ENCODE results near the gene RTN4. TPM values are rescaled to one million over a fixed set of nuclear protein-coding genes. Genes with fewer than 3 reads are reported as not detected.

Gene RTN4
- total RNA-seq, 1 donor from 2014 or later = 414 TPM

- H3K36me3 ChIP-seq (ENCODE audit: control insufficient read depth in 3 of 3, insufficient read depth in 3 of 3, low read length in 3 of 3) = no peaks in the 10 kb centered on the region
- peak overlapping the region in 2 of 3 donors; percentile 31 to 40 for H3K4me3 ChIP-seq (ENCODE audit: low read length in 3 of 3)
- no peaks in the 10 kb centered on the region for H3K9me3 ChIP-seq (ENCODE audit: control insufficient read depth in 3 of 3, low read length in 3 of 3)
- H3K27ac ChIP-seq (ENCODE audit: low read depth, low read length) = peak overlapping the region; percentile 85
- peaks cover 6 to 31% (median 7%) of the 10 kb centered on the region in 3 donors for H3K4me1 ChIP-seq (ENCODE audit: control insufficient read depth in 3 of 3, insufficient read depth in 3 of 3, low read length in 3 of 3)
- no peaks in the 10 kb centered on the region for H3K27me3 ChIP-seq (ENCODE audit: control insufficient read depth in 3 of 3, insufficient read depth in 3 of 3, low read length in 3 of 3)
- H3K9ac ChIP-seq (ENCODE audit: low read depth in 1 of 3, low read length in 3 of 3) = peak overlapping the region; percentile 58 to 77 (median 66)
These were observed 38.2 kb downstream of the RTN4 start for GRCh38 chr2:55011831-55012671.

GRCh38 chr2:55010915-55011314 is 39.3 kb downstream of the RTN4 start:
- Histone ChIP-seq H3K4me1 (ENCODE audit: control insufficient read depth in 3 of 3, insufficient read depth in 3 of 3, low read length in 3 of 3) (peaks cover 6 to 38% (median 7%) of the 10 kb centered on the region in 3 donors), H3K27ac (ENCODE audit: low read depth, low read length) (peak overlapping the region; percentile 85), H3K9ac (ENCODE audit: low read depth in 1 of 3, low read length in 3 of 3) (peak overlapping the region; percentile 58 to 82 (median 77)), H3K27me3 (ENCODE audit: control insufficient read depth in 3 of 3, insufficient read depth in 3 of 3, low read length in 3 of 3) (no peaks in the 10 kb centered on the region), H3K36me3 (ENCODE audit: control insufficient read depth in 3 of 3, insufficient read depth in 3 of 3, low read length in 3 of 3) (no peaks in the 10 kb centered on the region), H3K9me3 (ENCODE audit: control insufficient read depth in 3 of 3, low read length in 3 of 3) (no peaks in the 10 kb centered on the region), H3K4me3 (ENCODE audit: low read length in 3 of 3) (peak overlapping the region in 1 of 3 donors; percentile 40)

GRCh38 chr2:55010149-55010591 is 40.1 kb downstream of the RTN4 start:
- Histone ChIP-seq H3K27ac (ENCODE audit: low read depth, low read length) (peak overlapping the region; percentile 85), H3K36me3 (ENCODE audit: control insufficient read depth in 3 of 3, insufficient read depth in 3 of 3, low read length in 3 of 3) (no peaks in the 10 kb centered on the region), H3K4me1 (ENCODE audit: control insufficient read depth in 3 of 3, insufficient read depth in 3 of 3, low read length in 3 of 3) (peaks cover 6 to 42% (median 7%) of the 10 kb centered on the region in 3 donors), H3K9me3 (ENCODE audit: control insufficient read depth in 3 of 3, low read length in 3 of 3) (no peaks in the 10 kb centered on the region), H3K27me3 (ENCODE audit: control insufficient read depth in 3 of 3, insufficient read depth in 3 of 3, low read length in 3 of 3) (no peaks in the 10 kb centered on the region), H3K9ac (ENCODE audit: low read depth in 1 of 3, low read length in 3 of 3) (peak overlapping the region; percentile 76 to 95 (median 82)), H3K4me3 (ENCODE audit: low read length in 3 of 3) (peak overlapping the region; percentile 71 to 94 (median 74))

- peak overlapping the region; percentile 76 to 95 (median 82) for H3K9ac ChIP-seq (ENCODE audit: low read depth in 1 of 3, low read length in 3 of 3)
- peak overlapping the region; percentile 71 to 94 (median 74) for H3K4me3 ChIP-seq (ENCODE audit: low read length in 3 of 3)
- H3K9me3 ChIP-seq (ENCODE audit: control insufficient read depth in 3 of 3, low read length in 3 of 3) = no peaks in the 10 kb centered on the region
- H3K27ac ChIP-seq (ENCODE audit: low read depth, low read length) = peak overlapping the region; percentile 85
- H3K36me3 ChIP-seq (ENCODE audit: control insufficient read depth in 3 of 3, insufficient read depth in 3 of 3, low read length in 3 of 3) = no peaks in the 10 kb centered on the region
- peaks cover 6 to 47% (median 7%) of the 10 kb centered on the region in 3 donors for H3K4me1 ChIP-seq (ENCODE audit: control insufficient read depth in 3 of 3, insufficient read depth in 3 of 3, low read length in 3 of 3)
- H3K27me3 ChIP-seq (ENCODE audit: control insufficient read depth in 3 of 3, insufficient read depth in 3 of 3, low read length in 3 of 3) = no peaks in the 10 kb centered on the region
These were observed 40.8 kb downstream of the RTN4 start for GRCh38 chr2:55009277-55010060.

GRCh38 chr2:55006306-55006705 is 43.9 kb downstream of the RTN4 start:
- H3K9ac ChIP-seq (ENCODE audit: low read depth in 1 of 3, low read length in 3 of 3) = peak overlapping the region; percentile 76 to 95 (median 82)
- H3K9me3 ChIP-seq (ENCODE audit: control insufficient read depth in 3 of 3, low read length in 3 of 3) = no peaks in the 10 kb centered on the region
- H3K4me3 ChIP-seq (ENCODE audit: low read length in 3 of 3) = peak overlapping the region; percentile 71 to 94 (median 74)
- peak overlapping the region; percentile 85 for H3K27ac ChIP-seq (ENCODE audit: low read depth, low read length)
- H3K27me3 ChIP-seq (ENCODE audit: control insufficient read depth in 3 of 3, insufficient read depth in 3 of 3, low read length in 3 of 3) = no peaks in the 10 kb centered on the region
- no peaks in the 10 kb centered on the region for H3K36me3 ChIP-seq (ENCODE audit: control insufficient read depth in 3 of 3, insufficient read depth in 3 of 3, low read length in 3 of 3)
- peaks cover 0 to 49% (median 5%) of the 10 kb centered on the region in 3 donors for H3K4me1 ChIP-seq (ENCODE audit: control insufficient read depth in 3 of 3, insufficient read depth in 3 of 3, low read length in 3 of 3)

- H3K9ac ChIP-seq (ENCODE audit: low read depth in 1 of 3, low read length in 3 of 3) = peak overlapping the region in 2 of 3 donors; percentile 10 to 63
- peak overlapping the region; percentile 85 for H3K27ac ChIP-seq (ENCODE audit: low read depth, low read length)
- no peaks in the 10 kb centered on the region for H3K36me3 ChIP-seq (ENCODE audit: control insufficient read depth in 3 of 3, insufficient read depth in 3 of 3, low read length in 3 of 3)
- H3K27me3 ChIP-seq (ENCODE audit: control insufficient read depth in 3 of 3, insufficient read depth in 3 of 3, low read length in 3 of 3) = no peaks in the 10 kb centered on the region
- H3K9me3 ChIP-seq (ENCODE audit: control insufficient read depth in 3 of 3, low read length in 3 of 3) = no peaks in the 10 kb centered on the region
- peak overlapping the region in 2 of 3 donors; percentile 32 to 67 for H3K4me3 ChIP-seq (ENCODE audit: low read length in 3 of 3)
- peaks cover 0 to 55% (median 5%) of the 10 kb centered on the region in 3 donors for H3K4me1 ChIP-seq (ENCODE audit: control insufficient read depth in 3 of 3, insufficient read depth in 3 of 3, low read length in 3 of 3)
These were observed 46.3 kb downstream of the RTN4 start for GRCh38 chr2:55003706-55004639.

GRCh38 chr2:55001716-55002115 is 48.5 kb downstream of the RTN4 start:
- Histone ChIP-seq H3K9ac (ENCODE audit: low read depth in 1 of 3, low read length in 3 of 3) (peak overlapping the region; percentile 55 to 62 (median 55)), H3K4me3 (ENCODE audit: low read length in 3 of 3) (peak overlapping the region in 2 of 3 donors; percentile 15 to 41), H3K9me3 (ENCODE audit: control insufficient read depth in 3 of 3, low read length in 3 of 3) (no peaks in the 10 kb centered on the region), H3K27me3 (ENCODE audit: control insufficient read depth in 3 of 3, insufficient read depth in 3 of 3, low read length in 3 of 3) (no peaks in the 10 kb centered on the region), H3K27ac (ENCODE audit: low read depth, low read length) (peak overlapping the region; percentile 81), H3K4me1 (ENCODE audit: control insufficient read depth in 3 of 3, insufficient read depth in 3 of 3, low read length in 3 of 3) (peaks cover 3 to 63% (median 7%) of the 10 kb centered on the region in 3 donors), H3K36me3 (ENCODE audit: control insufficient read depth in 3 of 3, insufficient read depth in 3 of 3, low read length in 3 of 3) (no peaks in the 10 kb centered on the region)

GRCh38 chr2:55000341-55000740 is 49.9 kb downstream of the RTN4 start:
- Histone ChIP-seq H3K36me3 (ENCODE audit: control insufficient read depth in 3 of 3, insufficient read depth in 3 of 3, low read length in 3 of 3) (no peaks in the 10 kb centered on the region), H3K27ac (ENCODE audit: low read depth, low read length) (peak overlapping the region; percentile 81), H3K27me3 (ENCODE audit: control insufficient read depth in 3 of 3, insufficient read depth in 3 of 3, low read length in 3 of 3) (no peaks in the 10 kb centered on the region), H3K4me3 (ENCODE audit: low read length in 3 of 3) (peak overlapping the region; percentile 3 to 46 (median 24)), H3K9ac (ENCODE audit: low read depth in 1 of 3, low read length in 3 of 3) (peak overlapping the region; percentile 55 to 79 (median 55)), H3K9me3 (ENCODE audit: control insufficient read depth in 3 of 3, low read length in 3 of 3) (no peaks in the 10 kb centered on the region), H3K4me1 (ENCODE audit: control insufficient read depth in 3 of 3, insufficient read depth in 3 of 3, low read length in 3 of 3) (peaks cover 5 to 63% (median 7%) of the 10 kb centered on the region in 3 donors)

- Histone ChIP-seq H3K4me1 (ENCODE audit: control insufficient read depth in 3 of 3, insufficient read depth in 3 of 3, low read length in 3 of 3) (peaks cover 10 to 61% (median 14%) of the 10 kb centered on the region in 3 donors), H3K27ac (ENCODE audit: low read depth, low read length) (peak overlapping the region; percentile 81), H3K27me3 (ENCODE audit: control insufficient read depth in 3 of 3, insufficient read depth in 3 of 3, low read length in 3 of 3) (no peaks in the 10 kb centered on the region), H3K9ac (ENCODE audit: low read depth in 1 of 3, low read length in 3 of 3) (peak overlapping the region; percentile 55 to 75 (median 55)), H3K9me3 (ENCODE audit: control insufficient read depth in 3 of 3, low read length in 3 of 3) (no peaks in the 10 kb centered on the region), H3K36me3 (ENCODE audit: control insufficient read depth in 3 of 3, insufficient read depth in 3 of 3, low read length in 3 of 3) (no peaks in the 10 kb centered on the region), H3K4me3 (ENCODE audit: low read length in 3 of 3) (peak overlapping the region in 2 of 3 donors; percentile 6 to 46)
These were observed 51.1 kb downstream of the RTN4 start for GRCh38 chr2:54999182-54999581.

All from skeletal muscle tissue (tissue), 4 donors.